ENCODE data around the gene UTP25.

The UTP25 gene

DNA sequence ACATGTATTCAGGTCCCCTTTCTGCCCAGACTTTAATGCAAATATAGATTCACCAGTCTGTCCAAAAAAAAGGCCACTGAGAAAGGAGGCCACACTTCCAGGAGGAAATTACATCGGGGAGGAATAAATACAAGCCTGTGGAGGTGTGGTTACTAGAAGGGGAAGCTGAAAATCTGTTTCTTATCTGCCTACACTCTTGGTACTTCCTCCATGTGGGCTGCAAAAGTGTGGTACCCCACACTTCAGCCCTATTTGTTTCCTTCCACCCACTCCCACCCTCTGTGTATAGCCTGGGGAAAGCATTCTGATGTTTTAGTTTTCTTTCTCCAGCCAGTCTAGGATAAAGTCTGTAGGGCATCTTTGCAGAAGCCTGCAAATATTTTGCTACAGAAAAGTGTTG is 38.4 kb downstream of the UTP25 start:
- TF ChIP-seq SIN3A (IDR thresholded peaks at IDR 0.05; ENCODE audit: borderline replicate concordance, insufficient read depth, low read length) = no peak
- TF ChIP-seq, protein P1, sequence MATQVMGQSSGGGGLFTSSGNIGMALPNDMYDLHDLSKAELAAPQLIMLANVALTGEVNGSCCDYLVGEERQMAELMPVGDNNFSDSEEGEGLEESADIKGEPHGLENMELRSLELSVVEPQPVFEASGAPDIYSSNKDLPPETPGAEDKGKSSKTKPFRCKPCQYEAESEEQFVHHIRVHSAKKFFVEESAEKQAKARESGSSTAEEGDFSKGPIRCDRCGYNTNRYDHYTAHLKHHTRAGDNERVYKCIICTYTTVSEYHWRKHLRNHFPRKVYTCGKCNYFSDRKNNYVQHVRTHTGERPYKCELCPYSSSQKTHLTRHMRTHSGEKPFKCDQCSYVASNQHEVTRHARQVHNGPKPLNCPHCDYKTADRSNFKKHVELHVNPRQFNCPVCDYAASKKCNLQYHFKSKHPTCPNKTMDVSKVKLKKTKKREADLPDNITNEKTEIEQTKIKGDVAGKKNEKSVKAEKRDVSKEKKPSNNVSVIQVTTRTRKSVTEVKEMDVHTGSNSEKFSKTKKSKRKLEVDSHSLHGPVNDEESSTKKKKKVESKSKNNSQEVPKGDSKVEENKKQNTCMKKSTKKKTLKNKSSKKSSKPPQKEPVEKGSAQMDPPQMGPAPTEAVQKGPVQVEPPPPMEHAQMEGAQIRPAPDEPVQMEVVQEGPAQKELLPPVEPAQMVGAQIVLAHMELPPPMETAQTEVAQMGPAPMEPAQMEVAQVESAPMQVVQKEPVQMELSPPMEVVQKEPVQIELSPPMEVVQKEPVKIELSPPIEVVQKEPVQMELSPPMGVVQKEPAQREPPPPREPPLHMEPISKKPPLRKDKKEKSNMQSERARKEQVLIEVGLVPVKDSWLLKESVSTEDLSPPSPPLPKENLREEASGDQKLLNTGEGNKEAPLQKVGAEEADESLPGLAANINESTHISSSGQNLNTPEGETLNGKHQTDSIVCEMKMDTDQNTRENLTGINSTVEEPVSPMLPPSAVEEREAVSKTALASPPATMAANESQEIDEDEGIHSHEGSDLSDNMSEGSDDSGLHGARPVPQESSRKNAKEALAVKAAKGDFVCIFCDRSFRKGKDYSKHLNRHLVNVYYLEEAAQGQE (IDR thresholded peaks at IDR 0.05; ENCODE audit: insufficient read depth in 1 of 2, low read depth in 2 of 2, low read length in 2 of 2) = no peak
- TF ChIP-seq FOXP2 (optimal IDR thresholded peaks at IDR 0.05; ENCODE audit: borderline replicate concordance, extremely low read depth, extremely low read length, insufficient read depth) = no peak
- no peak for TF ChIP-seq TAF1 (IDR thresholded peaks at IDR 0.05; ENCODE audit: borderline replicate concordance, insufficient read depth, low read length)
- no peak for TF ChIP-seq POLR2AphosphoS5 (IDR thresholded peaks at IDR 0.05; ENCODE audit: low read depth, low read length)

DNA sequence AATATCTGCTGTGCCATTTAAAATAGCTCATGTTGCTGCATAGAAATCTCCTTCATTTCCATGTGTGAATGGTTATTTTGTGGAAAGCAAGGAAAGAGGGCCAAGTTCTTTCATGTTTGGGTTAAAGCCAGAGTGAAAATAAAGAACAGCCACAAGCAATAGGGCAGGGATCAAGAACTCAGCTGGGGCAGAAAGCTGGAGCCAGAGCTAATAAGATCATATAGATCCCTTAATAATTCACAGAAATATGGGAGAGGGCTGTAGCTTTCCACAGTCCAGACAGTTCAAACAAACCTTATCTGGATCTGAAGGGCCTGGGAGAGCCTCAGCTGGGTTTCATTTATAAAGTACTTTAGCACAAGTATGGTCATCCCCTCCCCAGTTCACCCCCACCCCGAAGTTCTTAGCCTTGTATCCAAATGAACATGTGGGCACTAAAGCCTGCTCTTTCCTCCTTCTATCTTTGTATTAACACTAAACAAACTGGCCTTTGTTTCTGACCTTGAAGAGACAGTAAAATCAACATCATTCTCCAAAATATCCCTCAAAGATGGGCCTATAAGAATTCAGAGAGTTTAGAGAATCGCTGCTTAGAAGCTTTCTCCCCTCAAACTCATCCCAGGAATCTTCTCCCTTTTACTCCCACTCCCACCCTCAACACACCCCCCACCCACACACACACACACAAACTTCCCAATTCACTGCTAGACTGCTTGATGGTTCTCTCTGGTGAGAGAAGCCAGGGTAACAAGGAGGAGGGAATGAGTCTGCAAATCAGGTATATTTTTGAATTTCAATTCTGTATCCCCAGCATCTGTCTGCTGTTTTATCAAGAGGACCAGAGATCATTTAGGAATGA is 41.7 kb downstream of the UTP25 start:
- TF ChIP-seq TAF1 (IDR thresholded peaks at IDR 0.05; ENCODE audit: borderline replicate concordance, insufficient read depth, low read length) (no peak), POLR2AphosphoS5 (IDR thresholded peaks at IDR 0.05; ENCODE audit: low read depth, low read length) (no peak), FOXP2 (optimal IDR thresholded peaks at IDR 0.05; ENCODE audit: borderline replicate concordance, extremely low read depth, extremely low read length, insufficient read depth) (no peak), SIN3A (IDR thresholded peaks at IDR 0.05; ENCODE audit: borderline replicate concordance, insufficient read depth, low read length) (no peak)
- TF ChIP-seq, protein P1 (IDR thresholded peaks at IDR 0.05; ENCODE audit: insufficient read depth in 1 of 2, low read depth in 2 of 2, low read length in 2 of 2) = no peak

DNA sequence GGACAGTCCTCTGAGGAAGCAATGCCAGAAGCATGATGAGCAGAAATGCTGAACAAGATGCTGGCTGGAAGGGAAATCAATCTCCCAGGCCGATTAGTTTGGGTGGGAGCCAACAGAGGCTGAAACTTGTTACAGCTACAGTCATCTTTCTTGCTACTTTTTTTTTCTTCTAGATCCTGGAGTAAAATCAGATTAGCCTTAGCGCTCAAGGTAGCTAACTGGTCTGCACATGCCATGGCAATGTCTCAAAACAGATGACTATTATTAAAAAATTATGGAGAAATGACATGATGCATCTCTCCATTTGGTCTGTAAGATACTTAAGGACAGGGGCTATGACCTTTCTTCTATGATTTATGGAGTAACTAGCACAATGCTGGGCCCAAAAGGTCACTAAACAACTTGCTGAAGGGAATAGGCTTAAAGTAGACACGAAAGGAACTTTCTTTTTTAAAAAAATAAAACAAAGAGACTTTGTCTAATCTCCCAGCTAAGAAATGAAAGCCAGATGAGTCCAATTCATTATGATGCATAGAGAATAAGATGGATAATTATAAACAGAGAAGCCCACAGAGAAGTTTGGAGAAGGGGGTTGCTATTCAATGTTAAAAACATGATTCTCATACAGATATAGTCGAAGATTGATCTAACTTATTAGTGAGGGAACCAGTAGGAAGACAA is 42.5 kb downstream of the UTP25 start:
- TF ChIP-seq POLR2AphosphoS5 (IDR thresholded peaks at IDR 0.05; ENCODE audit: low read depth, low read length) (no peak), SIN3A (IDR thresholded peaks at IDR 0.05; ENCODE audit: borderline replicate concordance, insufficient read depth, low read length) (no peak), FOXP2 (optimal IDR thresholded peaks at IDR 0.05; ENCODE audit: borderline replicate concordance, extremely low read depth, extremely low read length, insufficient read depth) (no peak), TAF1 (IDR thresholded peaks at IDR 0.05; ENCODE audit: borderline replicate concordance, insufficient read depth, low read length) (no peak)
- TF ChIP-seq, protein P1 (IDR thresholded peaks at IDR 0.05; ENCODE audit: insufficient read depth in 1 of 2, low read depth in 2 of 2, low read length in 2 of 2) = no peak

DNA sequence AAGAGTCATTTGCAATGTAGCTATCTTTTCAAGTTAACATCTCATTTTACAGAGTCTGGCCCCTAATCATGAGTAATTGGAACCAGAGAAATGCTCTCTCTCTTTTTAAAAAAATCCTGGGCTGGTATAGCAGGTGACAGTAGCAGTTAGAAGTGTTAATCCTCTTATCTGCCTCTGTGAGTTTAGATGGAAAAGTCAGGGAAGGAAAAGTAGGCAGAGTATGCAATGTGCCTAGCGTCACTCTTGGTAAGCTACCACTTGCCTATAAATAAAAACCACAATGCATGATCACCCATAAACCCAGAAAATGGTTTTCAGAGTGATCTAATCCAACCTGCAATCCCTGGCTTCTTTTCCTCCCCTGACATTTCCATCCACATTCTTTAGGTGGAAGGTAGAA is 43.2 kb downstream of the UTP25 start:
- TF ChIP-seq, protein P1 (IDR thresholded peaks at IDR 0.05; ENCODE audit: insufficient read depth in 1 of 2, low read depth in 2 of 2, low read length in 2 of 2) = no peak
- TF ChIP-seq TAF1 (IDR thresholded peaks at IDR 0.05; ENCODE audit: borderline replicate concordance, insufficient read depth, low read length) (no peak), SIN3A (IDR thresholded peaks at IDR 0.05; ENCODE audit: borderline replicate concordance, insufficient read depth, low read length) (no peak), POLR2AphosphoS5 (IDR thresholded peaks at IDR 0.05; ENCODE audit: low read depth, low read length) (no peak), FOXP2 (optimal IDR thresholded peaks at IDR 0.05; ENCODE audit: borderline replicate concordance, extremely low read depth, extremely low read length, insufficient read depth) (no peak)
